Measurements from ENCODE around the gene RAD51B. TPM values are rescaled to one million over a fixed set of nuclear protein-coding genes. Genes with fewer than 3 reads are reported as not detected.

RAD51B gene
- total and polyA plus RNA-seq, 9 of the 15 experiments (the other 6 are each of a cell fraction or from before 2014, with no cell fraction given): 8.5 to 17.3 (median 11.3) TPM

DNA sequence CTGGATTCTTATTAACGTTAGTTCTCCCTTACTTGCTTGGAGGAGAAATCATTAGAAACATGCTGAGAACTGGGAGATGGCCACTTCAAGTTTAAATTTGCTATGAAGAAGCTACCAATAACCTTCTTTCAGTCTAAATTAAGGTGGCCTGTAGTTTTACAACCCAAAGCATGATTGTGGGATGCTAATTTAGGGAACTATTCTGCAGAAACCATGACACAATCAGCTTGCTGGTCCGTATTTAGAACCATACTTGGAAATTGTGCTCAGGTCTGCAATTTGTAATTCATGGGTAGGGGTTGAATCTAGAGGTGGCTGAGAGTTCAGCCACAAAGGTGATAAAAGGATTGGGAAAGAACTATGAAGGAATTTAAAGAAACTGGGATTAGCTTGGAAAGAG lies 405.7 kb downstream of the RAD51B start (continued):
- no peak for TF ChIP-seq ZFX (CRISPR knock-in tag; IDR thresholded peaks at IDR 0.05)
- TF ChIP-seq MED1 (CRISPR knock-in tag; IDR thresholded peaks at IDR 0.05; ENCODE audit: borderline replicate concordance): no peak

DNA sequence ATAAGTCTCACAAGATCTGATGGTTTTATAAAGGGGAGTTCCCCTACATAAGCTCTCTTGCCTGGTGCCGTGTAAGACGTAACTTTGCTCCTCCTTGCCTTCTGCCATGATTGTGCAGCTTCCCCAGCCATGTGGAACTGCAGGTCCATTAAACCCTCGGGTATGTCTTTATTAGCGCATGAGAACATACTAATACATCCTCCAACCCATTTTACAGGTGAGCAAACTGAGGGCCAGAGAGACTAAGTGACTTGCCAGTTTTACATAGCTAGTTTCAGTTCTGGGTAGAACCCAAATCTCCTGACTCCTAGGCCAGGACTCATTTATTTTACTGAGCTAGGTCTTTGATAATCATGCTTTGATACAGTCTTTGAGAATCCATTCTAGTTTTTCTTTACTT lies 406.9 kb downstream of the RAD51B start:
- no peak overlapping the region for H3K4me3 ChIP-seq
- no peaks in the 10 kb centered on the region for H3K27me3 ChIP-seq (ENCODE audit: control insufficient read depth in 2 of 2, insufficient read depth in 2 of 2, low read length in 2 of 2)
- no peaks in the 10 kb centered on the region for H3K79me2 ChIP-seq (ENCODE audit: control insufficient read depth, insufficient read depth, low read length)
- no peaks in the 10 kb centered on the region; a peak in 1 of 5 replicates for H3K4me1 ChIP-seq (replicated peaks in 1 of 2; ENCODE audit: control insufficient read depth in 2 of 2, insufficient read depth in 2 of 2, low read length in 2 of 2)
- BruUV-seq (replicated peaks): no TSS peak
- ChIA-PET CTCF (ENCODE audit: low intra/inter-chr PET ratio) (no interaction called here), POLR2A (no interaction called here)
- no peak overlapping the region for H3K4me2 ChIP-seq (ENCODE audit: insufficient read depth, low read length)
- FAIRE-seq (no peak), ATAC-seq (no peak), DNase-seq (ENCODE audit: extremely low read depth in 1 of 4, low spot score in 3 of 4) (no peak)
- intact Hi-C loops (cut with micrococcal nuclease) (no loop called here), in situ Hi-C loops (cut with MboI) (no loop called here)
- no peaks in the 10 kb centered on the region for H3K36me3 ChIP-seq (ENCODE audit: control insufficient read depth, insufficient read depth, low read length)
- no peaks in the 10 kb centered on the region for H4K20me1 ChIP-seq (replicated peaks; ENCODE audit: control insufficient read depth, insufficient read depth, low read length)
- TF ChIP-seq RBM25 (IDR thresholded peaks at IDR 0.05; ENCODE audit: low read depth, low read length, severe bottlenecking): peak; percentile 86
- peak in 1 of 2 experiments; percentile 40; a peak in 1 of 4 replicates for TF ChIP-seq KDM1A (IDR thresholded peaks at IDR 0.05)
- no peak for TF ChIP-seq CC2D1A (IDR thresholded peaks at IDR 0.05)
- no peak for TF ChIP-seq SMARCA4 (IDR thresholded peaks at IDR 0.05)
- peak; percentile 79 for TF ChIP-seq BCOR (IDR thresholded peaks at IDR 0.05)
- peak; percentile 72 for TF ChIP-seq ADNP (tag; IDR thresholded peaks at IDR 0.05)
- H3K9me1 ChIP-seq (ENCODE audit: control insufficient read depth, insufficient read depth, low read length): no peaks in the 10 kb centered on the region
- H2AFZ ChIP-seq (ENCODE audit: low read depth, low read length): no peak overlapping the region
- WGBS (ENCODE audit: insufficient coverage, low coverage, missing lambda C conversion rate): 59% methylated on average over 4 of the region's 4 CpGs
- no peaks in the 10 kb centered on the region for H3K9me3 ChIP-seq (replicated peaks; ENCODE audit: control insufficient read depth, insufficient read depth, low read depth, low read length)
- H3K27ac ChIP-seq (ENCODE audit: extremely low read depth, low read depth, low read length): no peak overlapping the region
- no peak overlapping the region for H3K9ac ChIP-seq (ENCODE audit: insufficient read depth in 1 of 2, low read depth in 2 of 2, low read length in 2 of 2)

Data from K562 (cell line).